HG03175 (cell line): Measurements from ENCODE around the gene AKNAD1.
A peak's percentile ranks its signal among the peaks of the same experiment; 100 is the strongest.

Experiments used
- ATAC-seq: cut with Tn5 transposase; IDR thresholded peaks from one replicate; pipeline ENCODE4 v1.9.1; 2021; ENCODE audit warnings: mild to moderate bottlenecking, moderate library complexity; ENCODE audit not compliant: unreplicated experiment

Gene AKNAD1

GRCh38 chr1:108832929-108833328, 24.0 kb downstream of the AKNAD1 start:
- no peak for ATAC-seq

GRCh38 chr1:108831225-108831624, 25.7 kb downstream of the AKNAD1 start:
- ATAC-seq = no peak

- ATAC-seq = no peak
Observed at GRCh38 chr1:108830119-108831008, 26.5 kb downstream of the AKNAD1 start.

DNA sequence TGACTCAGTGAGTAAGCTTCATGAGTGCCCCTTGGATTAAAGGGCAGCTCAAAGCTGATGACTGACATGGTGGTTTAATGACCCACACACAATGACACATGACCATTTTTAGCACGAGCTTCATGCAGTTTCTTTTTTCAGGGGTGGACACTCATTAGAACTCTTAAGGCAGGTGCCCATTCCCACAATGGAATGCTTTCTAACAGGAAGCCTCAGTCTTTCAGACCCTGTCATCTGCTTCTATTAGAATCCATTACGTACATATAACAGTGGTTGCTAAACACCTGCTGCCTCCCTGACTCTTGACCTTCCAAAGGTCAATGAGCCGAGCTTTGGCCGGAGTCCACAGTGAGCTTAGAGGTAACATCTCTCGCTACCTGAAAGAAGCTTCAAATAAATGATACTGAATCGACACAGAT, 27.4 kb downstream of the AKNAD1 start:
- ATAC-seq = no peak

DNA sequence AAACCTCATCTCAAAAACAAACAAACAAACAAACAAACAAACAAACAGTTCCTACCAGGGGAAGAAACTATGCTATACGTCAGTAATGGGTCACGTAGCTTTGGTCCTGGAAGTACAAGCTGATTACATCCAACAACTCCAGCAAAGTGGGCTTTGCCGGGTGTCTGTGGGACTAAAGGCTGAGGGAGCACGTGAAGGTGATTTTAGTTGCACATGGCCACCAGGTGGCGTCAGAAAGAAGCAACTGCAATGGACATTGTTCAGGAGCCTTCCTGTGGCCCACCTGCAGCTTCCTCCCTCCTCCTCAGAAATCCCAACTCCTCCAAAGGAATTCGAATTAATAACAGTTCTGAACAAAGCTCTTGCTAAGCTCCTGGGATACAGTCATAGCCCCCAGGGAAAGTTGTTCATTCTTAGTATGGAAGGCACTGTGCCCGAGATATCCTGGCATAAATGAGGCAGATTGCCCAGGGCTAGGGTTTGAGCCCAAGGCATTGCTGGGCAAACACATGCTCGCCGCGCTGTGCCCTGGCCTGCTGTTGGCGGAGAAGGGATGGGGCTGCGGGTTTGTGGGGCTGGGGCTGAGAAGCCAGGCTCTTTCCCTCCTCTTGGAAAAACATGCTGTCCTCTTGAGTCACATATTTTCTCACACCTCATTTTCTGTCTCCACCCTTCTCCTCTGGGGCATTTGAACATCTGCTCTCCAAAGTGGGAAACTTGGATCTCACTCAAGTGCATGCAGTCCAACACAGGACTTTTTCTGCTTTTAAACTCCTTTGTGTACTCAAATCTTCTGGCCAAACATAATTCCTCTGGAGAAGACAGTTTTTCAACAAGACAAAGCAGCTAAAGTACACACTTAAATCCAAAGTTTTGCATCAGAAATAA, 28.6 kb downstream of the AKNAD1 start:
- peak; percentile 71 for ATAC-seq

DNA sequence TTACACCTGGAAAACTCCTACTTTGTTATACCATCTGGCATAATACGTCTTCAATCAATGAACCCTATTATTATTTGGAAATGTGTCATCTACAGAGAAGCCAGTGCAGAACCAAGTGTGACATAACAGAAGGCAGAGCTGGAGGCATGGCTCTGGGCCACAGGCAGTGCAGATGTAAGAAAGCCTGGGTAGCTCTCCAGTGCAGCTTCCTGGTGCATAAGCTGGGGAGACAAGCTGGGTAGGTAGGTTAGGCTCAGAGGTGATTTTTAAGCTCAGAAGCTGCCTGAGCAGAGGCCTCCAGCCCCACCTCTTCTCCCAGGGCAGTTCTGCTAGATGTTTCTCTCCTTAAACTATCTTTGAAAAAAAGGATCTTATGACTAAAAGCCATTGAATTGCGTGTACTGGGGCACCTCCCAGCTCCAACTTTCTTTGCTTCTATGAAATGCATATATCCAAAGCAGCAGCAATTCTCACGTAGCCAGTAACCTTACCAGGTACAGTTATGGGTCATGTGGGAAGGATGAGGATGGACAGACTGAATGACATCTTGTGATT, 30.7 kb downstream of the AKNAD1 start:
- no peak for ATAC-seq

DNA sequence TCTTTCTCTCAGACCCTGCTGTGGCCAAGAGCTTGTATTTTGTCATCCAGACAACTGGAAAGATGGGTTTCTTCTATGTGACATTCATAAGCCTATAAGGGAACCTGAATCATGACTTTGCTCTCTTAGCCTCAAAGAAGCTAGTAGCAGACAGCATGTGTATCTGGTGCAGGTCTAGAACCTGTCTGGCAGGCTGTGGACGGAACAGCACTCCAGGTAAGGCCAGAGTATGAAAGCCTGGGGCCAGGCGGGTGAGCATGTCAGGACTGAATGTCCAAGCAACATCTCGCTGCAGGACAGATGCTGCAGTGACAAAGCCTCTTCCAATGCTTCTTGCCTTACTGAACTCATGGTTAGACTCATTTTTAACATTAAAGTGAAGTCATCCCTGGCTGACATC, 32.8 kb downstream of the AKNAD1 start:
- no peak for ATAC-seq

GRCh38 chr1:108823632-108824031, 33.3 kb downstream of the AKNAD1 start:
- no peak for ATAC-seq

DNA sequence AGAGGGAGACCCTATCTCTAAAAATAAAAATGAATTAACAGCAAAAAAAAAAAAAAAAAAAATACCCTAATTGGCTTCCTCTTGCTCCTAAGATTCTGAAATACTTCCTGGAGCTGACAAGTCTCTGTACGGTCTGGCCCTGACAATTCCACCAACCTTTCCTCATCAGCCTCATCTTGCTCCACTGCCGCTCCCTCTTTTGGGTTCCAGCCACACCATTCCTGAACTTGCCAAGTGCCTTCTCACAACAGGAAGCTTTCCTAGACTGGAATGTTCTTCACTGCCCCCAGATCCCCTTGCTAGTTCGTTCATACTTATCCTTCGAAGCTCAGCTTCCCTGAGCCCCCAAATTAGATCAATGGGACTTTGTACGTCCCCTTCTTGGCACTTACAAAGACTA, 37.0 kb downstream of the AKNAD1 start:
- no peak for ATAC-seq

DNA sequence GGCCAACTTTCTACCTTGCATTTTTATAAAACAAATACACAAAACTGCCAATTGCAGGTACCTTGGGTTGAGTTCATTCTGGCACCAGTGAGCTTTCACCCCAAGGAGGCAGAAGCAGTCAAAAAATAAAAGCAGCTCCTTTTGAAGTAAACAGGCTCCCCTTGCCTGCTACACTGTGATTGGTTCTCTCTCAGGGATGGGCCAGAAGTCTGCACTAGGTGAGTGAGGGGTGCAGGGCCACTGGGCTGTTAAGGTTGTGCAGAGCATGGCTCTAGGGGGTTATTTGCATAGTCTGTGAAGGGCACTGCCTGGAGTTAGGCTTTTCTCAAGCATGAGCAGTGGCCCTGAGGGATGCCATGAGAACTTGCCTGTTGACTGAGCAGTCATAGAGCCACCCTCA, 39.1 kb downstream of the AKNAD1 start:
- no peak for ATAC-seq

DNA sequence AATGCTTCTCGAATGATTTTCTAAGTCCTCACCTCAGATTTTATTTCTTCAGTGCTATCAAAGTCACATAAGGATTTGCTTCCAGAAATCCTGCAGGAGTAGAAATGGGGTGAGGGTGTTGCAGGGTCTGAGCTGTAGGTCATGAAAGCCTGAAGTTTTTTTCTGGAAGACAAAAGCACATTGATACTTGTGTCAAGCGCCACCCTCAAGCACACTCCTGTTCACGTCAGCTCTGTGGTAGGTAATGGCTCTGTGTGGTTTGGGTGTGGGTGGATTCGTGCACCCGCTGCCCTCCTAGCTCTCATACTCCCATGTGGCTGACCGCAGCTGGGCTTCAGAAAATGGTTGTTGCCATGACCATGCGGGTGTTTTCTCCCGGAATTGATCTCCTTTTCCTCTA, 39.9 kb downstream of the AKNAD1 start:
- no peak for ATAC-seq

DNA sequence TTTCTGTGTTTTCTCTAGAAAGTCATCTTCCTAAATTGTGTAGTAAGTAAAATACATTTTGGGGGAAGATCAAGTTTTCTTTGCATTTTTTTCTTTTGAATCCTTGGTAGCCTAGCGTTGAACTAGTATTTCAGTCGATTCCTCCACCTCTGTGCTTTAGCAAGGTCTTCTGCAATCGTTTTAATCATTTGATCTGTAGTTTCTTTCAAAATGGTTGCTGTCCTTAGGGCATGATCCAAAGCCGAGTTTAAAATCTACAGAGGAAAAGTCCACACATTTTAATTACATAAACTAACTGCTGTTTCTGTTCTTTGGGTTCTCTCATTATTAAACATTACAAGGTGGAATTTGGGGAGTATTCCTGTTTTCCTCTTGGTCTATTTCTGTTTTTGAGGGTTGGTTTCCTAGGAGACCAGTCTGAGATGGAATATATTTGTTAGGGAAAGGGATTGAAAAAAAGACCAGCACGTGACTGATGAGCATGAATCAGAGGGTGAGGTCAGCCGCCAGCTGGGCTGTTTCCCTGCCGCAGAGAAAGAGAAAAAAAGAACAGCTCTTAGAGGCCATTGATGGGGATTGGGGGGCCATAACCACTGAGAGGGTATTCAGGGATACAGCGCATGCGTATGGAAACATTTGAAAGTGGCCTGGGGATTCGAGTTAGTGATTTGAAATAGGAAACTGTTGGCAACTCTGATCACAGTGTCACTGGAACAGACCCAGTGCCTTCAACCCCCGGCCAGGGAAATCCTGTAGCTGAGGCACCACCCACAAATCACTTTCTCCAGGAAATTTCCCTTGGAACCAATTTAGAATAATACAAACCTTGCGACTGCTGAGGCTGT, 40.6 kb downstream of the AKNAD1 start:
- no peak for ATAC-seq

DNA sequence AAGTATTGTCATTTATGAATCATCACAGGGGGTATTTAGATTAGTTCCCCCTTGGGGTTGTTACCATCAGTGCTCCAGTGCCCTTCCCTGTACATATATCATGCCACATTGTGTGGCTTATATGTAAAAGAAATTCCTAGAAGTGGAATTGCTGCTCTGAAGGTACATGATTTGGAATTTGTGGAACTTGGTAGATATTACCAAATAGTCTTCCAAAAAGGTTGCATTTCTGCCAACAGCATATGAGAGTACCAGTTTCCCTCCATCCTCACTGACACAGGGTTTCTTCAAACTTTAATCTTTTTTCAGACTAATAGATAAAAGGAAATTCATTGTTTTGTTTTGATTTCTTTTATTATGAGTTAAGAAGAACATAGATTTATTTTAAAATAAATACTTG, 41.3 kb downstream of the AKNAD1 start:
- ATAC-seq = no peak

GRCh38 chr1:108814343-108815125, 42.4 kb downstream of the AKNAD1 start:
- ATAC-seq = no peak

DNA sequence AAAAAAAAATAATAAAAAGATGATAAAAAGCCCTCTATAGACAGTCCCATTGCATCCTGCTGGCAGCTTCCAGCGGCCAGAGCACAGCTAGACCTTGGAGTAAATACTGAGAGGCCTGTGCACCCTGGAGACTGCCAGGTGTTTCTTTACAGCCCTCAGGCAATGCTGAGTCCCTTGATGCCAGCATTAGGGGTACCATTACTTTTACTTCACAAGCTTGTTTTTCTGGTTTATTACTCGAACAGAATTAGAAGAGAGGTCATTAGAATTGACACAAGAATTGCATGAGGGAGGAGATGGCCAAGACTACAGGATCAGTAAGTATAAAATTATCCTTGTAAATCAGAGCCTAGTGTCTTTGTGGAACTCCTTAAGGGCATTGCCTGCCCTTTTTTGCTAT, 43.6 kb downstream of the AKNAD1 start:
- no peak for ATAC-seq

GRCh38 chr1:108811611-108812010, 45.3 kb downstream of the AKNAD1 start:
- no peak for ATAC-seq

GRCh38 chr1:108808438-108808837, 48.5 kb downstream of the AKNAD1 start:
- no peak for ATAC-seq

DNA sequence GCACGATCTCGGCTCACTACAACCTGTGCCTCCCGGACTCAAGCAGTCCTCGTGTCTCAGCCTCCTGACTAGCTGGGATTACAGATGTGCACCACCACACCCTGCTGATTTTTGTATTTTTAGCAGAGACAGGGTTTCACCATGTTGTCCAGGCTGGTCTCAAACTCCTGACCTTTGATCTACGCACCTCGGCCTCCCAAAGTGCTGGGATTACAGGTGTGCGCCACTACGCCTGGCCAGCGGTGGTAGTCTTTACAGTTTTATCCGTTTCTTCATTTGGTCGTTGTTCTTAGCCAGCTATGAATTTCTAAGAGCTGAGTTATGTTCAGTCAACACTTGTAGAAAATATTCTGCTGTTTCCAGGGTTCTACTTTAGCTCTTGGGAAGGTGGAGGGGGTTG, 53.3 kb downstream of the AKNAD1 start:
- no peak for ATAC-seq

- no peak for ATAC-seq
Observed at GRCh38 chr1:108801101-108801500, 55.8 kb downstream of the AKNAD1 start.

DNA sequence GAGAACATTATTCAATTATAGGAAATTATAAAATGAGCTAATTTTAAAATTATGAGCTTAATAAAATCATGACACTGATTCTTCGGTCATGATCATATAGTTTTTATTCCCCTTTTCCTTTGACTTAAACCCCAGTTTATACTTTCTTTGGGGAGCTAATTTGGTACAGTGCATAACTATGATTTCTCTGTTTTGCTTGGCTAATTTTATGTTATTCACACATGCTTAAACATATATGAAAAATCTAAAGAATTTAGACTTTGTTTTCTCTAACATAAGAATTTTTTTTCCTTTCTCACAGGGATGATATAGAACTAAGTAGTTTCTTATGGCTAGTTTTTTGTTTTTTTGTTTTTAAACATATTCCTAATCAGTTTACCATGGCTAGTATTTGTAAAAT, 57.9 kb downstream of the AKNAD1 start:
- no peak for ATAC-seq
